Fibroblast of pulmonary artery (primary cell): ENCODE data around the gene RNF169.
"Not testable (repeated sequence)": the region's sequence is repeated elsewhere in the genome, so short reads cannot be mapped to it uniquely, and the experiment has no call there.

Experiments
- DNase-seq: peaks from one replicate; pipeline ENCODE4 v3.0.0-alpha.2; 2010; ENCODE audit warnings: low read depth
- H3K4me3 ChIP-seq: replicated peaks from 2 replicates; pipeline ENCODE4 v1.5.1; 2011; ENCODE audit warnings: low read depth, mild to moderate bottlenecking, control low read depth, low read length, moderate library complexity
- TF ChIP-seq, protein P1 (sequence below): IDR thresholded peaks from 2 replicates; pipeline ENCODE4 v1.5.1; 2011; ENCODE audit warnings: mild to moderate bottlenecking, control low read depth, low read length, inconsistent platforms; ENCODE audit errors: missing control alignments

The RNF169 gene

GRCh38 chr11:74818283-74818946 is 69.8 kb downstream of the RNF169 start:
- DNase-seq: peak; percentile 11
- TF ChIP-seq, protein P1, sequence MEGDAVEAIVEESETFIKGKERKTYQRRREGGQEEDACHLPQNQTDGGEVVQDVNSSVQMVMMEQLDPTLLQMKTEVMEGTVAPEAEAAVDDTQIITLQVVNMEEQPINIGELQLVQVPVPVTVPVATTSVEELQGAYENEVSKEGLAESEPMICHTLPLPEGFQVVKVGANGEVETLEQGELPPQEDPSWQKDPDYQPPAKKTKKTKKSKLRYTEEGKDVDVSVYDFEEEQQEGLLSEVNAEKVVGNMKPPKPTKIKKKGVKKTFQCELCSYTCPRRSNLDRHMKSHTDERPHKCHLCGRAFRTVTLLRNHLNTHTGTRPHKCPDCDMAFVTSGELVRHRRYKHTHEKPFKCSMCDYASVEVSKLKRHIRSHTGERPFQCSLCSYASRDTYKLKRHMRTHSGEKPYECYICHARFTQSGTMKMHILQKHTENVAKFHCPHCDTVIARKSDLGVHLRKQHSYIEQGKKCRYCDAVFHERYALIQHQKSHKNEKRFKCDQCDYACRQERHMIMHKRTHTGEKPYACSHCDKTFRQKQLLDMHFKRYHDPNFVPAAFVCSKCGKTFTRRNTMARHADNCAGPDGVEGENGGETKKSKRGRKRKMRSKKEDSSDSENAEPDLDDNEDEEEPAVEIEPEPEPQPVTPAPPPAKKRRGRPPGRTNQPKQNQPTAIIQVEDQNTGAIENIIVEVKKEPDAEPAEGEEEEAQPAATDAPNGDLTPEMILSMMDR: no peak
- H3K4me3 ChIP-seq: no peak overlapping the region

DNA sequence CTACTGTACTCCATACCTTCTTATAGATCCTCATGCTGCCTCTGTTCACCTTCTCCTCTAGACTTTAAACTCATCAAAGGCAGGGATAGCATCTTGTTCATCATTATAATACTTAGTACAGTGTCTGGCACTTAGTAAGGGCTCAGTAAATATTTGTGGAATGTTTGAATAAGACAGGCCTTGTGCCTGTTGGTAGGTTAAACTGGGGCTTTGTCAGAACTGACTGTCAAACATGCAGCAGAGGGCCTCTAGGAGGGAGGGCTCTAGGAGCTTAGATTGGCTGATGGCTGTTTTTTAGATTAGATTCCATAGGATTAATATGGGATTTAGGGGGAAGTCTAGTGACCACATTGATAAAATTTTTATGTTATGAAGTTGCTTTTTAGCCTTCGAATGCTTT is 70.8 kb downstream of the RNF169 start:
- TF ChIP-seq, protein P1: no peak
- peak; percentile 49 for DNase-seq
- no peak overlapping the region for H3K4me3 ChIP-seq

GRCh38 chr11:74820763-74821162 is 72.1 kb downstream of the RNF169 start:
- TF ChIP-seq, protein P1: no peak
- no peak overlapping the region for H3K4me3 ChIP-seq
- DNase-seq: peak; percentile 96

- H3K4me3 ChIP-seq: no peak overlapping the region
- peak; percentile 75 for DNase-seq
- TF ChIP-seq, protein P1: no peak
Measured at GRCh38 chr11:74822170-74822569, 73.5 kb downstream of the RNF169 start.

GRCh38 chr11:74824285-74824982 is 75.8 kb downstream of the RNF169 start:
- TF ChIP-seq, protein P1: no peak
- H3K4me3 ChIP-seq: no peak overlapping the region
- DNase-seq: no peak

DNA sequence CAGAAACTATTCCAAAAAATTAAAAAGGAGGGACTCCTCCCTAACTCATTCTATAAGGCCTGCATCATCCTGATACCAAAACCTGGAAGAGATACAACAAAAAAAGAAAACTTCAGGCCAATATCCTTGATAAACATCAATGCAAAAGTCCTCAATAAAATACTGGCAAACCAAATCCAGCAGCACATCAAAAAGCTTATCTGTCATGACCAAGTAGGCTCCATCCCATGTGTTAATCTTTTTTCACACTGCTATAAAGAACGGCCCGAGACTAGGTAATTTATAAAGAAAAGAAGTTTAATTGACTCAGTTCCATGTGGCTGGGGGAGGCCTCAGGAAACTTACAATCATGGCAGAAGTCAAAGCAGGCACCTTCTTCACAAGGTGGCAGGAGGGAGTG is 76.9 kb downstream of the RNF169 start:
- DNase-seq, H3K4me3 ChIP-seq: not testable (repeated sequence)

DNA sequence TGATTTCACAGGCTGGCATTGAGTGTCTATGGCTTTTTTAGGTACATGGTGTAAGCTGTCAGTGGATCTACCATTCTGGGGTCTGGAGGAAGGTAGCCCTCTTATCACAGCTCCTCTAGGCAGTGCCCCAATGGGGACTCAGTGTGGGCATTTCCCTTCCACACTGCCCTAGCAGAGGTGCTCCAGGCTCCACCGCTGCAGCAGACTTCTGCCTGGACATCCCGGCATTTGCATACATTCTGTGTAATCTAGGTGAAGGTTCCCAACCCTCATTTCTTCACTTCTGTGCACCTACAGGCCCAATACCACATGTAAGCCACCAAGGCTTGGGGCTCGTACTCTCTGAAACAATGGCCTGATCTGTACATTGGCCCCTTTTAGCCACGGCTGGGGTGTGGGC is 78.3 kb downstream of the RNF169 start:
- TF ChIP-seq, protein P1: no peak
- no peak for DNase-seq
- H3K4me3 ChIP-seq: no peak overlapping the region
